ENCODE data around the gene TTLL8. TPM values are rescaled to one million over a fixed set of nuclear protein-coding genes. Genes with fewer than 3 reads are reported as not detected.

Gene TTLL8
- total and polyA plus RNA-seq, 2 donors (not counting 3 experiments of a cell fraction or from before 2014, with no cell fraction given): not detected

GRCh38 chr22:50092342-50092741 lies 34.2 kb upstream of the TTLL8 start:
- Histone ChIP-seq H3K27ac (ENCODE audit: insufficient read depth, low read depth, low read length) (no peak overlapping the region), H3K9me3 (replicated peaks; ENCODE audit: control insufficient read depth, insufficient read depth, low read length) (no peaks in the 10 kb centered on the region), H3K9ac (replicated peaks; ENCODE audit: extremely low read depth, insufficient read depth, low read length) (no peak overlapping the region), H3K4me2 (ENCODE audit: insufficient read depth, low read length) (no peak overlapping the region), H3K79me2 (ENCODE audit: control insufficient read depth, insufficient read depth, low read length) (no peaks in the 10 kb centered on the region), H3K4me1 (ENCODE audit: control insufficient read depth, extremely low read depth, insufficient read depth, low read length) (no peaks in the 10 kb centered on the region), H3K4me3 (replicated peaks in 1 of 3; ENCODE audit: insufficient read depth in 1 of 3, low read depth in 1 of 3, low read length in 3 of 3) (no peak overlapping the region), H2AFZ (ENCODE audit: low read depth, low read length) (no peak overlapping the region), H3K9me1 (replicated peaks; ENCODE audit: control insufficient read depth, extremely low read depth, insufficient read depth, low read length) (no peaks in the 10 kb centered on the region), H3K36me3 (ENCODE audit: control insufficient read depth in 2 of 2, extremely low read depth in 1 of 2, insufficient read depth in 2 of 2, low read length in 2 of 2) (no peaks in the 10 kb centered on the region), H4K20me1 (replicated peaks; ENCODE audit: control insufficient read depth, extremely low read depth, insufficient read depth, low read length) (no peaks in the 10 kb centered on the region), H3K27me3 (ENCODE audit: control insufficient read depth in 2 of 2, insufficient read depth in 2 of 2, low read length in 2 of 2) (peaks cover 0 to 4% of the 10 kb centered on the region in 2 experiments)
- ChIA-PET CTCF (no interaction called here), POLR2A (no interaction called here)
- TF ChIP-seq EZH2 (IDR thresholded peaks at IDR 0.05; ENCODE audit: borderline replicate concordance, low read depth, low read length, severe bottlenecking): no peak
- intact Hi-C loops (cut with micrococcal nuclease) (no loop called here), dilution Hi-C loops (cut with MboI; ENCODE audit: extremely low pct_ligation_motif_present, low sequenced_read_pairs) (no loop called here)
- no TSS peak for BruUV-seq (replicated peaks)
- DNase-seq (ENCODE audit: low read depth, low spot score) (no peak), FAIRE-seq (no peak)

- POLR2A ChIA-PET: no interaction called here
- FAIRE-seq: no peak
Measured at GRCh38 chr22:50091092-50091768, 33.1 kb upstream of the TTLL8 start.

More at GRCh38 chr22:50091092-50091768, 33.1 kb upstream of the TTLL8 start:
- intact Hi-C loops (cut with micrococcal nuclease): no loop called here
- no peaks in the 10 kb centered on the region for H3K4me1 ChIP-seq (ENCODE audit: control insufficient read depth, extremely low read depth, insufficient read depth, low read length)
- dilution Hi-C loops (cut with MboI; ENCODE audit: extremely low pct_ligation_motif_present, low sequenced_read_pairs): no loop called here
- CTCF ChIA-PET: interaction anchor here (1.2 kb wide), 1 partner anchor 61 kb away, joined by 4 read pairs; no protein-coding TSS in a partner anchor
- H3K9ac ChIP-seq (replicated peaks; ENCODE audit: extremely low read depth, insufficient read depth, low read length): no peak overlapping the region
- DNase-seq (ENCODE audit: low read depth, low spot score): no peak
- TF ChIP-seq MYC (IDR thresholded peaks at IDR 0.05; ENCODE audit: low read depth, low read length): no peak
- TF ChIP-seq POLR2A (IDR thresholded peaks at IDR 0.05; ENCODE audit: low read depth, low read length): no peak
- TF ChIP-seq FOS (IDR thresholded peaks at IDR 0.05; ENCODE audit: borderline replicate concordance, insufficient read depth, low read length): no peak
- no peak for TF ChIP-seq GATA2 (IDR thresholded peaks at IDR 0.05; ENCODE audit: insufficient read depth, insufficient read length, low read depth, low read length)
- TF ChIP-seq MAX (IDR thresholded peaks at IDR 0.05; ENCODE audit: insufficient read depth, insufficient read length): no peak
- TF ChIP-seq POLR2AphosphoS5 (IDR thresholded peaks at IDR 0.05; ENCODE audit: insufficient read depth, low read depth, low read length): no peak
- no peak for TF ChIP-seq EZH2 (IDR thresholded peaks at IDR 0.05; ENCODE audit: borderline replicate concordance, low read depth, low read length, severe bottlenecking)
- no peak for TF ChIP-seq CTCF (IDR thresholded peaks at IDR 0.05; ENCODE audit: extremely low read depth in 1 of 2, insufficient read depth in 1 of 2, low read depth in 1 of 2, low read length in 2 of 2)
- TF ChIP-seq JUN (IDR thresholded peaks at IDR 0.05; ENCODE audit: borderline replicate concordance, insufficient read depth, insufficient read length, low read depth): no peak
- H3K9me3 ChIP-seq (replicated peaks; ENCODE audit: control insufficient read depth, insufficient read depth, low read length): no peaks in the 10 kb centered on the region
- H3K27me3 ChIP-seq (ENCODE audit: control insufficient read depth in 2 of 2, insufficient read depth in 2 of 2, low read length in 2 of 2): peaks cover 0 to 7% of the 10 kb centered on the region in 2 experiments
- no peaks in the 10 kb centered on the region for H3K79me2 ChIP-seq (ENCODE audit: control insufficient read depth, insufficient read depth, low read length)
- no TSS peak for BruUV-seq (replicated peaks)
- H2AFZ ChIP-seq (ENCODE audit: low read depth, low read length): no peak overlapping the region
- no peak overlapping the region for H3K27ac ChIP-seq (ENCODE audit: insufficient read depth, low read depth, low read length)
- H3K36me3 ChIP-seq (ENCODE audit: control insufficient read depth in 2 of 2, extremely low read depth in 1 of 2, insufficient read depth in 2 of 2, low read length in 2 of 2): no peaks in the 10 kb centered on the region
- H3K4me2 ChIP-seq (ENCODE audit: insufficient read depth, low read length): no peak overlapping the region
- no peak overlapping the region for H3K4me3 ChIP-seq (replicated peaks in 1 of 3; ENCODE audit: insufficient read depth in 1 of 3, low read depth in 1 of 3, low read length in 3 of 3)
- H3K9me1 ChIP-seq (replicated peaks; ENCODE audit: control insufficient read depth, extremely low read depth, insufficient read depth, low read length): no peaks in the 10 kb centered on the region
- no peaks in the 10 kb centered on the region for H4K20me1 ChIP-seq (replicated peaks; ENCODE audit: control insufficient read depth, extremely low read depth, insufficient read depth, low read length)
